Loucy (cell line): Measurements from ENCODE around the gene SH3YL1.

ENCODE experiments used
- CTCF ChIP-seq: fragments of 200-600 bp; sonication (generic); conservative IDR thresholded peaks from 2 replicates; pipeline ENCODE4 v1.5.1; 2014; ENCODE audit warnings: mild to moderate bottlenecking, antibody characterized with exemption, low read length
- EZH2phosphoT487 ChIP-seq: fragments of 200-600 bp; IDR thresholded peaks from 2 replicates; pipeline ENCODE4 v1.6.1; 2018; ENCODE audit warnings: antibody characterized with exemption, mild to moderate bottlenecking, moderate library complexity, borderline replicate concordance

DNA sequence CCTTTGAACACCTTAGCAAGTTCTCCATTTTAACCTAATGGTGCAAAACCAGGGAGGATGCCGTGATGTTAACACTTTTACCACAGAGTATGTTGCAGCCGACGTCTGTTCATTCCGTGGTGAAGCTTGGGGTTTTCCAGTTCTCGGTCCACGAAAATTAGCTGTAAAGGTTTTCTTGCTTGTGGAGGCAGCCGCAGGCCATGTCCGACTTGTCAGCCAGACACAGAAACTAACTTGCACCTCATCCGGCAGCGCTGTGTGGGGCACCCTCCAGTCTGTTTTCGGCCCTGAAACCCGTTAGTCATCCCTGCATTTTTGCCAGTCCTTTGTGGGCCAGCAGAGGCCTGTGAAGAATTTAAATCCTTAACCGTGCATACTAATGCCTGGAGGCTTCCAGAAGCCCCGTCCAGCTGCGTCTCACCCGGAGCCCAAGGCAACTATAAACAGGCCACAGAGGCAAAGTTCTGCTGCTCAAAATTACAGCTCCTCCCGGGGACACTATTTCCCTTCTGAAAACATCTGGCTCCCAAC is 70.6 kb downstream of the SH3YL1 start:
- TF ChIP-seq CTCF: no peak
- no peak for TF ChIP-seq EZH2phosphoT487
